Measurements from ENCODE around the gene TMPRSS11B.

TMPRSS11B gene

DNA sequence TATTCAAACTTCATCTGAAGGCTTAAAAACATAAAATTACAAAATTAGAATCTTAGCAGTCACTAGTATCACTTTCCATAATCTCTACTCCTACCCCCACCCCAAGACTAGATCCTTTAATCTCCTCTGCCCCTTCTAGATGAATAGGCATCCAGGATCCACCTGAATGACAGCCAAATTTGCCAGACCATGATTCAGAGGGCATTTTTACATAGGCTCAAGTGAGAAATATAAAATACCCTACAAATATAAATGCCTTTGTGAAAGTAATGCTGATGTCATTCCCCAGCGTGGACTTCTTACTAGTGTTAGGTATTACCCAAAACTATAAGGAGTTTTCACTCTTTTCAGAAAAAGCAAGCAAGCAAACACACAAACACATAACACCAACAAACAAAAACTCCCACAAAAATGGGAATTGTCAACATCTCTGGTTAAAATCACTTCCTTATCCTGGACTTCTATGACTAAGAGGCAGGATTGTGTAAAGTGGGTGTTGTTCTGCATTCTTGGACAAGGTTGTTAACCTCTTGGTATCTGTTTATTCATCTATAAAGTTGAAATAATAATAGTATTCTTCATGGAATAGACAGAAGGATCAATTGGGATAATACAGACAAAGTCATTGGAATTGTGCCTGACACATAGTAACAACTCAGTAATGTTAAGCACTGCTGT is 64.5 kb downstream of the TMPRSS11B start:
- Histone ChIP-seq H3K79me2 (no peaks in the 10 kb centered on the region), H3K27me3 (ENCODE audit: control insufficient read depth, insufficient read depth, low read length) (no peaks in the 10 kb centered on the region), H3K4me2 (ENCODE audit: low read length) (no peak overlapping the region), H3K27ac (no peak overlapping the region), H3K4me1 (no peaks in the 10 kb centered on the region), H2AFZ (no peak overlapping the region), H3K4me3 (ENCODE audit: low read depth, low read length) (no peak overlapping the region), H3K9ac (no peak overlapping the region), H3K36me3 (ENCODE audit: control insufficient read depth, insufficient read depth, low read length) (no peaks in the 10 kb centered on the region), H3K9me3 (ENCODE audit: control insufficient read depth, low read length) (no peaks in the 10 kb centered on the region)
- TF ChIP-seq, protein P1, sequence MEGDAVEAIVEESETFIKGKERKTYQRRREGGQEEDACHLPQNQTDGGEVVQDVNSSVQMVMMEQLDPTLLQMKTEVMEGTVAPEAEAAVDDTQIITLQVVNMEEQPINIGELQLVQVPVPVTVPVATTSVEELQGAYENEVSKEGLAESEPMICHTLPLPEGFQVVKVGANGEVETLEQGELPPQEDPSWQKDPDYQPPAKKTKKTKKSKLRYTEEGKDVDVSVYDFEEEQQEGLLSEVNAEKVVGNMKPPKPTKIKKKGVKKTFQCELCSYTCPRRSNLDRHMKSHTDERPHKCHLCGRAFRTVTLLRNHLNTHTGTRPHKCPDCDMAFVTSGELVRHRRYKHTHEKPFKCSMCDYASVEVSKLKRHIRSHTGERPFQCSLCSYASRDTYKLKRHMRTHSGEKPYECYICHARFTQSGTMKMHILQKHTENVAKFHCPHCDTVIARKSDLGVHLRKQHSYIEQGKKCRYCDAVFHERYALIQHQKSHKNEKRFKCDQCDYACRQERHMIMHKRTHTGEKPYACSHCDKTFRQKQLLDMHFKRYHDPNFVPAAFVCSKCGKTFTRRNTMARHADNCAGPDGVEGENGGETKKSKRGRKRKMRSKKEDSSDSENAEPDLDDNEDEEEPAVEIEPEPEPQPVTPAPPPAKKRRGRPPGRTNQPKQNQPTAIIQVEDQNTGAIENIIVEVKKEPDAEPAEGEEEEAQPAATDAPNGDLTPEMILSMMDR (IDR thresholded peaks at IDR 0.05), result no peak

- Histone ChIP-seq H3K4me2 (ENCODE audit: low read length) (no peak overlapping the region), H3K4me3 (ENCODE audit: low read depth, low read length) (no peak overlapping the region), H2AFZ (no peak overlapping the region), H3K27me3 (ENCODE audit: control insufficient read depth, insufficient read depth, low read length) (no peaks in the 10 kb centered on the region), H3K79me2 (no peaks in the 10 kb centered on the region), H3K36me3 (ENCODE audit: control insufficient read depth, insufficient read depth, low read length) (no peaks in the 10 kb centered on the region), H3K9me3 (ENCODE audit: control insufficient read depth, low read length) (no peaks in the 10 kb centered on the region), H3K4me1 (no peaks in the 10 kb centered on the region), H3K9ac (no peak overlapping the region), H3K27ac (no peak overlapping the region)
- TF ChIP-seq, protein P1 (IDR thresholded peaks at IDR 0.05), result no peak
Observed at GRCh38 chr4:68176904-68177303, 68.6 kb downstream of the TMPRSS11B start.
